ENCODE results near the gene YBX2. TPM values are rescaled to one million over a fixed set of nuclear protein-coding genes. Genes with fewer than 3 reads are reported as not detected.
A peak's percentile ranks its signal among the peaks of the same experiment; 100 is the strongest.
"Not testable (repeated sequence)": the region's sequence is repeated elsewhere in the genome, so short reads cannot be mapped to it uniquely, and the experiment has no call there.

The YBX2 gene
- 2.7 and 4.3 TPM in 2 replicates for total RNA-seq
- long read RNA-seq: 0 reads

- peaks cover 8% of the 10 kb centered on the region for H3K4me1 Mint-ChIP-seq (ENCODE audit: low read depth)
- peaks cover 53% of the 10 kb centered on the region for H3K27me3 Mint-ChIP-seq
- peak within 1 kb of the TSS; percentile 61 for H3K4me3 Mint-ChIP-seq (ENCODE audit: low read depth)
- TF ChIP-seq CTCF (IDR thresholded peaks at IDR 0.05; ENCODE audit: unreplicated experiment): no peak
- H3K27ac Mint-ChIP-seq: no peak within 1 kb of the TSS
- H3K9me3 Mint-ChIP-seq (ENCODE audit: low read depth): no peaks in the 10 kb centered on the region
- peak; percentile 68 for DNase-seq (ENCODE audit: low spot score, unreplicated experiment)
- no peaks in the 10 kb centered on the region for H3K36me3 Mint-ChIP-seq (ENCODE audit: insufficient read depth)
These were observed at the start of gene YBX2 for GRCh38 chr17:7294614-7295153. Gene YBX2 (minus strand): TSS chr17:7294639. CDS start chr17:7294500, 139 bp downstream.

GRCh38 chr17:7343250-7343649 is 48.8 kb upstream of the YBX2 start:
- DNase-seq (ENCODE audit: low spot score, unreplicated experiment): no peak
- peaks cover 16% of the 10 kb centered on the region for H3K27me3 Mint-ChIP-seq
- H3K27ac Mint-ChIP-seq: no peak overlapping the region
- TF ChIP-seq CTCF (IDR thresholded peaks at IDR 0.05; ENCODE audit: unreplicated experiment): no peak
- H3K36me3 Mint-ChIP-seq (ENCODE audit: insufficient read depth): no peaks in the 10 kb centered on the region
- no peaks in the 10 kb centered on the region for H3K4me1 Mint-ChIP-seq (ENCODE audit: low read depth)
- H3K9me3 Mint-ChIP-seq (ENCODE audit: low read depth): no peaks in the 10 kb centered on the region
- H3K4me3 Mint-ChIP-seq (ENCODE audit: low read depth): no peak overlapping the region

- TF ChIP-seq CTCF (IDR thresholded peaks at IDR 0.05; ENCODE audit: unreplicated experiment): no peak
- Mint-ChIP-seq H3K27me3 (peaks cover 19% of the 10 kb centered on the region), H3K4me1 (ENCODE audit: low read depth) (no peaks in the 10 kb centered on the region), H3K36me3 (ENCODE audit: insufficient read depth) (no peaks in the 10 kb centered on the region), H3K27ac (no peak overlapping the region), H3K9me3 (ENCODE audit: low read depth) (no peaks in the 10 kb centered on the region), H3K4me3 (ENCODE audit: low read depth) (no peak overlapping the region)
- no peak for DNase-seq (ENCODE audit: low spot score, unreplicated experiment)
These were observed 47.4 kb upstream of the YBX2 start for GRCh38 chr17:7341842-7342241.

GRCh38 chr17:7340179-7340578 is 45.7 kb upstream of the YBX2 start:
- no peak for DNase-seq (ENCODE audit: low spot score, unreplicated experiment)
- TF ChIP-seq CTCF (IDR thresholded peaks at IDR 0.05; ENCODE audit: unreplicated experiment): no peak
- Mint-ChIP-seq H3K4me3 (ENCODE audit: low read depth) (no peak overlapping the region), H3K27me3 (peaks cover 19% of the 10 kb centered on the region), H3K9me3 (ENCODE audit: low read depth) (no peaks in the 10 kb centered on the region), H3K27ac (no peak overlapping the region), H3K36me3 (ENCODE audit: insufficient read depth) (no peaks in the 10 kb centered on the region), H3K4me1 (ENCODE audit: low read depth) (no peaks in the 10 kb centered on the region)

GRCh38 chr17:7337600-7337999 is 43.2 kb upstream of the YBX2 start:
- not testable (repeated sequence) for DNase-seq (ENCODE audit: low spot score, unreplicated experiment); H3K4me3 Mint-ChIP-seq (ENCODE audit: low read depth); H3K4me1 Mint-ChIP-seq (ENCODE audit: low read depth); H3K27ac Mint-ChIP-seq; H3K9me3 Mint-ChIP-seq (ENCODE audit: low read depth); H3K36me3 Mint-ChIP-seq (ENCODE audit: insufficient read depth)
- peaks cover 11% of the 10 kb centered on the region for H3K27me3 Mint-ChIP-seq
